ENCODE results near the gene ATOH7.
"Not testable (repeated sequence)": the region's sequence is repeated elsewhere in the genome, so short reads cannot be mapped to it uniquely, and the experiment has no call there.

Gene ATOH7

GRCh38 chr10:68235581-68235980 lies 3.7 kb upstream of the ATOH7 start:
- DNase-seq (ENCODE audit: low spot score), result no peak

DNA sequence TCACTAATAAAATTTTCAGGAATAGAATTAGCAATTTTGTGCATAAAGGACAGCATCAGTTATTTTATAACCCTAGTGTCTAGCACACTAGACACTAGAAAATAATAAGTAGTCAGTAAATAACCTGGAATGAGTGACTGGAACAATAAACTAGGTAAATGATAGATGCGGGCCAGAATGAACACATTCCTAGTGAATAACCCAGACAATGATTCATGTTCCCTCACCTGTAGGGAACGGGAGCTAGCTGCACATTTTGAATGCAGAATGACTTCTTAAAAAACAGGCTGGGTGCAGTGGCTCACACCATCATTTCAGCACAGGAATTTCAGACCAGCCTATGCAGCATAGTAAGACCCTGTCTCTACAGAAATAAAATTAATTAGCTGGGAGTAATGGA lies 3.2 kb upstream of the ATOH7 start:
- no peak for DNase-seq (ENCODE audit: low spot score)

DNA sequence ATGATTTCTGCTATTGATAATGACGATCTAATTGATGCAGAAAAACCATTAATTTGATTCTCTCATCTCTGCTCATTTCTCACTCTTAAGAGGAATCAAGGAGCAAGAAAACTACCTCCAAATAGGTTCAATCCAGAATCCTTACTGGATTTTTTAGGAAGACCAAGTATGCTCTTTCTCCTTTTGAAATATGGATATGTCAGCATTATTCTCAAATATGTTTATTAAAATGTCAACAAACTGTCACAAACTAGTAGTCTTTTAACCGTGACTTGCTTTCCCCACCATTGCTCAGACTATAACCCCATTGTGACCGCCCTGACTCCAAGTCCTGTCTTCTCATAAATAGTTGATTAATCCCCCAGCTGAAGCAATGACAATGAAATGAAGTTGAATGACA lies 1.1 kb upstream of the ATOH7 start:
- no peak for DNase-seq (ENCODE audit: low spot score)

- no peak for DNase-seq (ENCODE audit: low spot score)
Observed at GRCh38 chr10:68231106-68231816, 652 bp downstream of the ATOH7 start.

DNA sequence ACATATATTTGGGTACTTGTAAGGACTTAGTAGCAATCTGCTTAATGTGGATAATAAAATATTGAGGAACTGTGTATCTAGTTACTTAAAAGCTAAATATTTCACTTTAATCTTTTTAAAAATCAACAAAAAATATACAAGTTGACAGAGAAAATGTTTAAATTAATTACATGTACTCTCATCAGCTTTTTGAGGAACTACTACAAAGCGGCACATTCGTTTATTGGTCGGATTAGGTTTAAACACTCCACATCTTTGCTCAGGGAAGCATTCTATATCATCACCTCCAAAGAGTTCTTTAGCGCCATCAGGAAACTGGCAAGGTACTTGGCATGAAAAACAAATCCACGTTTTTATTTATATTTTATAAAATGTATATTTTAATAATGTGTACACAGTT lies 1.6 kb downstream of the ATOH7 start:
- no peak for DNase-seq (ENCODE audit: low spot score)

- DNase-seq (ENCODE audit: low spot score), result no peak
Observed at GRCh38 chr10:68224810-68225209, 7.1 kb downstream of the ATOH7 start.

DNA sequence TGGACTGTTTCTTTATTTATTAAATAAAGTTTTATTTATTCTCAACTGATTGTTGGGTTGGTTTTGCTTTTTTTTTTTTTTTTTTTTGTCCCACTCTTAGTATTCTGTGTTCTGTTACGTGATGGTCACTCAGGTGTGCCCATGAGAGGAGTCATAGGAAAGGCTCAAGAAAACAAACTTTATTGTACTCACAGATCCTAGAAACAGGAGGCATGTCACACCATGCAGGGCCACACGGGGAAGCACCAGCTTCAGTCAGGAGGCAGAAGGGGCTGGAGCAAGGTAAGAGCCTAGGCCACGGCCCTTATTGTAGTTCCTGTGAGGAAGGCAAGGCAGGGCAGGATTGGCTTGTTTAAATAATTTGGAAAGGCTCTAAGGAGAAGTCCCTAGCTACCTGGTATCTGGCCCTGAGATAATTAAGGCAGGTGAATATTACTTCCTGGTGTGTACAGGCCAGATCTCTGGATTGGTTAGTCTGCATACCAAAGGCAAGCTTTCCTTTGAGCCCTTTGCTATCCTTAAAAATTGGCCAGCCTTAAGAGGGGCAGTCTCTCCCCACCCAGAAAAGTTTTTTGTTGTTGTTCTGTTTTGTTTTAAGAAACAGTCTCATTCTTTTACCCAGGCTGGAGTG lies 8.3 kb downstream of the ATOH7 start:
- DNase-seq (ENCODE audit: low spot score), result no peak

- no peak for DNase-seq (ENCODE audit: low spot score)
Observed at GRCh38 chr10:68222391-68222790, 9.5 kb downstream of the ATOH7 start.

DNA sequence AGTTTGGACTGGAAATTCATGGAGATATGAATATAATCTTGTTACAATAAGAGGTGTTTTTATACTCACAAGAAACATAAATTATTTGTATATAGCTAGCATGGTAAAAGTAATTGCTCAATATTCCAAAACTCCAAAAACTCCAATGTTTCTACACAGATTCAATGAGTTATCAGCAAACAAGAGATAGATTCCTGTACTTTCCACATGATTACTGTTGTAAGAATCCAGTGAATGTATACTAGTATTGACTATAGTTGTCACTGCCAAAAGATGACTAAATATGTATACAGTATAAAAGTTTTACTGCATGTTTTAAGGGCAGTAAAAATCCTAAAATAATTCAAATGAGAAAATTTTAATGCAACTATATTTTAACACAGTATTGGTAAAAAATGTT lies 10.7 kb downstream of the ATOH7 start:
- DNase-seq (ENCODE audit: low spot score), result no peak

GRCh38 chr10:68218786-68219185 lies 13.1 kb downstream of the ATOH7 start:
- DNase-seq (ENCODE audit: low spot score), result no peak

DNA sequence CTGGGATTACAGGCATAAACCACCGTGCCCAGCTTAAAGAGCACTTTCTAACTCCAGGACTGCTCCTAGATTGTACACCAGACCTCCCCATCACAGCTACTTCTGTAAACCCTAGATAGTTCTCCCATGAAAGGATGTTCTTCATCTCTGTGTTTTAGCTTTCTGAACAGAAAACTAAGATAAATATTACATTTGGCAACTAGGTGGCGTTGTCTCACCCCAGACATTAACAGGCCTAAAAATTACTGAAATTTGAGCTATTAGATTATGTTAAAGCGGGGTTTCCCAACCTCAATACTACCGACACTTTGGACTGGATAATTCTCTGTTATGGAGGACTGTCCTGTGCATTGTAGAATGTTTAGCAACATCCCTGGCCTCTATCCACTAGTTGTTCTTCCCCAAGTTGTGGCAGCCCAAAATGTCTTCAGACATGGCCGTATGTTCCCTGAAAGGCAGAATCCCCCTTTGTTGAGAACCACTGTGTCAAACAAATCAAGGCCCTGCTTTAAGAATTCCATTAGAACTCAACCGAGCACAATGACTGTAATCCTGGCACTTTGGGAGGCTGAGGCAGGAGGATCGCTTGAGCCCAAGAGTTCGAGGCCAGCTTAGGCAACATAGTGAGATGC lies 19.1 kb downstream of the ATOH7 start:
- peak; percentile 17 for DNase-seq (ENCODE audit: low spot score)

GRCh38 chr10:68211669-68212068 lies 20.2 kb downstream of the ATOH7 start:
- DNase-seq (ENCODE audit: low spot score), result no peak

DNA sequence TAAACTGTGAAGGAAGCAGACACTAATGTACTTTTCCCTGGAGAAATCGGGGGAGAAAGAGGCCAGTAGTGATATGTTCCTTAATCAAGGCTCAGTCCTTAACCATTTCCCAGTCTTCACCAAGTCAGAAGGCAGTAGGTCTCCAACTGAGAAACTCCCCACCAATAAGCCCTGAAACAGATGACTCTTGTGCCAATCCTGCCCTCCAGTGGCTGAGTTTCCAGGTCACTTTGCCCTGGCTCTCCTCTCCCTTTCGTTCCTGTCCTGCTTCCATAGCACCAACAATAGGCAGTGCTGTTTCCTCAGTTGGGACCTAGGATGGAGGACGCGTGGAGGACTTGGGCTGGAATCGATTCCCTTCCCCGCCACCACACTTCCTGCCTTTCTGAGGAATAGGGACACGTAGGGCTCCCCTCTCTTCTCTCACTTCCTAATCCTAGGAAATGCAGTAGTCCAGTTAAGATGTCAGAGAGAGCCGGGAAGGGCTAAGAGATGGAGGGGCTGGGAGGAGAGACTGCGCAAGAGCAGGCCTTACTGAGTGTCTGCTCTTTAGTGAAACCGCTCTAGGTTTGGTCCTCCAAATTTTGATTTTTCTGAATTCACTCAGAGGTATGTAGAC lies 23.4 kb downstream of the ATOH7 start:
- no peak for DNase-seq (ENCODE audit: low spot score)

DNA sequence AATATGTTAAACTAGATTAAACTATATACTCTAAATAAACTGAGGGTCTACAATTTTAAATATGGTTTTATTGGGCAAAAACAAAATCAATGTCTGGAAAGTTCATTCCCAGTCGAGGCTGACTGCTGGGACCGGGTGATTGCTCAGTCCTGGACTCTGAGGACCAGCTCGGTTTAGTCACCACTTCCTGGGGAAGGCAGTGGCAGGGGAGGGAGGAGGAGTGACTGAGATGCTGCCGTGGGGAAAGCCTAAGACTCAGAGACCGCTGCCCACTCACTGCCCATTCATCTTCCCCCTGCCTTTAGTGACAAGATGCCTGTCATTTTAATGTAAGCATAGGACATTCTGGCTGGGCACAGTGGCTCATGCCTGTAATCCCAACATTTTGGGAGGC lies 29.0 kb downstream of the ATOH7 start:
- no peak for DNase-seq (ENCODE audit: low spot score)

DNA sequence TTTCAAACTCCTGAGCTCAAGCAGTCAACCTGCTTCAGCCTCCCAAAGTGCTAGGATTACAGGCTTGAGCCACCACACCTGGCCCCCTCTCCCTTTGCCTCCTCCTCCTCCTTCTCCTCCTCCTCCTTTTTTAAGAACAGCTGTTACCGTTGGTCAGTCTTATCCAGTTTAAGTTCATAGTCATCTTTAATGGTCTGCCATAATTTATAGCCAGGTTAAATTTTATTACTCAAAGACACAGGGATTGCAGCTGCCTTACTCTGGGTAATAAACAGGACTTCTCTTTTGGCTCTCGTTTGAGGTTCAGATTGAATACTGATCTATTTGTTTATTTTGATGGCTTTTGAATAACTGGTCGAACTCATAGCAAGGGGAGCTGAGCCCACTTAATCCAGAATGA lies 35.2 kb downstream of the ATOH7 start:
- no peak for DNase-seq (ENCODE audit: low spot score)

- DNase-seq (ENCODE audit: low spot score), result not testable (repeated sequence)
Observed at GRCh38 chr10:68195776-68196175, 36.1 kb downstream of the ATOH7 start.

DNA sequence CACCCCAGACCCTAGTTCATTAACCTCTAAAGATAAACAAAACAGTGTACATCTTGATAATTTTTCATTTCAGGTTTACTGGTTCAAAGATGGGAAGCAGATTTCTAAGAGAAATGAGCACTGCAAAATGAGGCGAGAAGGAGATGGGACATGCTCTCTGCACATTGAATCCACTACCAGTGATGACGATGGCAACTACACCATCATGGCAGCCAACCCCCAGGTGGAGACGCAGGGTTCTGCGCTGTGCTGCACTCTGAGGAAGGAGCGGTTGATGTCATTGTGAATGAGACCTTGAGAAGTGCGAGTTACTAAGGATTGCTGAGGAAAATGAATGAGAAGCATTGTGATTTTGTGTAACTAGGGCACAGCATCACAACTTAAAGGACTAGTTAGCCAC lies 37.6 kb downstream of the ATOH7 start:
- no peak for DNase-seq (ENCODE audit: low spot score)

DNA sequence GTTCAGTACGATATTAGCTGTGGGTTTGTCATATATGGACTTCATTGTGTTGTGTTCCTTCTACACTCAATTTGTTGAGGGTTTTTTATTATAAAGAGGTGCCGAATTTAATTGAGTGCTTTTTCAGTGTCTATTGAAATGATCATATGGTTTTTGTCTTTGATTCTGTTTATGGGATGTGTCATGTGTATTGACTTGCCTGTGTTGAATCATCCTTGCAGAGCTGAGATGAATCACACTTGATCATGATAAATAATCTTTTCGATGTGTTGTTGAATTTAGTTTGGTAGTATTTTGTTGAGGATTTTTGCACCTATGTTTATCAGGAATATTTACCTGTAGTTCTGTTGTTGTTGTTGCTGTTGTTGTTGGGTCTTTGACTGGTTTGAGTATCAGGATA lies 39.8 kb downstream of the ATOH7 start:
- DNase-seq (ENCODE audit: low spot score), result no peak

DNA sequence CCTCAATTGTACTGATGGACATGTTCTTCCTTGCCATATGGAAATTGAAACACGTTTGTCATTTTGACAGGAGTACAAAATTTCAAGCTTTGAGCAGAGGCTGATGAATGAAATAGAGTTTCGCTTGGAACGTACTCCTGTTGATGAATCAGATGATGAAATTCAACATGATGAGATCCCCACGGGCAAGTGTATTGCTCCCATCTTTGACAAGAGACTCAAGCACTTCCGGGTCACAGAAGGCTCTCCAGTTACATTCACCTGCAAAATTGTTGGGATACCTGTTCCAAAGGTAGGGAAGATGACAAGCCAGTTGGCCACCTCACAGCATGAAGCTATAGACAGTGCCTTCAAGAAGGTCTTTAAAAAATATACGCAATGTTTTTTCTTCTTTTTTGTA lies 43.1 kb downstream of the ATOH7 start:
- DNase-seq (ENCODE audit: low spot score), result no peak

GRCh38 chr10:68185085-68185484 lies 46.8 kb downstream of the ATOH7 start:
- DNase-seq (ENCODE audit: low spot score), result no peak

GRCh38 chr10:68184546-68184945 lies 47.4 kb downstream of the ATOH7 start:
- no peak for DNase-seq (ENCODE audit: low spot score)

Data from CD4-positive, alpha-beta T cell treated with Interleukin-6 at 100 ng/mL for 8 hours (primary cell).